NCI-H128 (cell line): ENCODE measurements around the gene SCIN.

Source experiments
- DNase-seq: peaks from one replicate; lab custom pipeline; 2025; ENCODE audit not compliant: unreplicated experiment; lab: John Stamatoyannopoulos, UW

Gene SCIN

GRCh38 chr7:12567015-12567414 is 3.5 kb upstream of the SCIN start:
- DNase-seq: no peak

- DNase-seq: no peak
Measured at GRCh38 chr7:12569673-12570072, 847 bp upstream of the SCIN start.

- DNase-seq: no peak
Measured at GRCh38 chr7:12570168-12570533, 369 bp upstream of the SCIN start.

GRCh38 chr7:12571691-12572090 is 1.2 kb downstream of the SCIN start:
- DNase-seq: no peak

GRCh38 chr7:12572941-12573575 is 2.5 kb downstream of the SCIN start:
- no peak for DNase-seq

GRCh38 chr7:12573885-12574284 is 3.4 kb downstream of the SCIN start:
- DNase-seq: no peak

GRCh38 chr7:12578930-12579640 is 8.6 kb downstream of the SCIN start:
- DNase-seq: no peak

- DNase-seq: no peak
Measured at GRCh38 chr7:12581897-12582296, 11.4 kb downstream of the SCIN start.

- DNase-seq: no peak
Measured at GRCh38 chr7:12582362-12582761, 11.8 kb downstream of the SCIN start.

GRCh38 chr7:12583176-12583575 is 12.7 kb downstream of the SCIN start:
- DNase-seq: no peak

GRCh38 chr7:12583922-12584321 is 13.4 kb downstream of the SCIN start:
- DNase-seq: no peak

GRCh38 chr7:12584930-12585329 is 14.4 kb downstream of the SCIN start:
- DNase-seq: no peak

- no peak for DNase-seq
Measured at GRCh38 chr7:12586271-12586670, 15.8 kb downstream of the SCIN start.

GRCh38 chr7:12588259-12588904 is 17.9 kb downstream of the SCIN start:
- DNase-seq: no peak

- no peak for DNase-seq
Measured at GRCh38 chr7:12590559-12590958, 20.0 kb downstream of the SCIN start.

- DNase-seq: no peak
Measured at GRCh38 chr7:12594122-12594897, 23.8 kb downstream of the SCIN start.

- no peak for DNase-seq
Measured at GRCh38 chr7:12595148-12595547, 24.6 kb downstream of the SCIN start.

GRCh38 chr7:12596225-12596790 is 25.8 kb downstream of the SCIN start:
- DNase-seq: no peak

GRCh38 chr7:12601302-12601869 is 30.9 kb downstream of the SCIN start:
- DNase-seq: no peak

GRCh38 chr7:12607134-12607533 is 36.6 kb downstream of the SCIN start:
- peak; percentile 46 for DNase-seq

GRCh38 chr7:12609561-12609960 is 39.0 kb downstream of the SCIN start:
- DNase-seq: no peak
